ENCODE results near the gene BICDL1.
"Not testable (repeated sequence)": the region's sequence is repeated elsewhere in the genome, so short reads cannot be mapped to it uniquely, and the experiment has no call there.

Gene BICDL1

DNA sequence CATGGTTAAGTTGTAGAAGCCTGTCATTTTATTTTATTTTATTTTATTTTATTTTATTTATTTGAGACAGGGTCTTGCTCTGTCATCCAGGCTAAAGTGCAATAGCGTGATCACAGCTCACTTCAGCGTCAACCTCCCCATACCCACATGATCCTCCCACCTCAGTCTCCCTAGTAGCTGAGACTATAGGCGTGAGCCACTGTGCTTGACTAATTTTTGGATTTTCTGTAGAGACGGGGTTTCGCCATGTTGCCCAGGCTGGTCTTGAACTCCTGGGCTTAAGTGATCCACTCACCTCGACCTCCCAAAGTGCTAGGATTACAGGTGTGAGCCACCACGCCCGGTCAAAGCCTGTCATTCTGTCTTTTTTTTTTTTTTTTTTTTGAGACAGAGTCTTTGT, 8.3 kb upstream of the BICDL1 start:
- H3K9ac ChIP-seq (ENCODE audit: low read length); H3K4me1 ChIP-seq (ENCODE audit: insufficient read depth, low read length); H3K27ac ChIP-seq (ENCODE audit: low read depth, low read length); H3K4me3 ChIP-seq (ENCODE audit: low read depth in 1 of 2, low read length in 2 of 2); H3K36me3 ChIP-seq (ENCODE audit: insufficient read depth, low read length); H3K9me3 ChIP-seq (ENCODE audit: low read length): not testable (repeated sequence)
- peaks cover 0 to 12% of the 10 kb centered on the region in 2 donors for H3K27me3 ChIP-seq (ENCODE audit: control insufficient read depth in 1 of 2, insufficient read depth in 2 of 2, low read length in 2 of 2)

DNA sequence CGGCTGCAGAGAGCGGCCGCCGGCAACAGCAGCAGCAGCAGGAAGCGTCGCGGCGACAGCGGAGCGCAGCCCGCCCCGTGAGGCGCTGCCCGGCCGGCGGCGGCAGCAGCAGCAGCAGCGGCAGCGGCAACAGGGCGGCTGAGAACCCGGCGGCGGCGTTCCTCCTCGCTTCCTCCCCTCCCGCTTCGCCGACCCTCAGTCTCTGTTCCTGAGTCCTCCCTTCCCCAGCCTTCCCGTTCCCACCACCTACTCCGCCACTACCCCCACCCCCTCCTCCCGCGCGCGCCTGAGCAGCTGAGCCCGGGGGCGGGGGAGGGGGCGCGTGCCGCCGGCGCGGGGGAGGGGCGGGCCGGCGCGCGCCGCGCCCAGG, 310 bp downstream of the BICDL1 start:
- no peaks in the 10 kb centered on the region for H3K9me3 ChIP-seq (ENCODE audit: low read length)
- peaks cover 7 to 37% of the 10 kb centered on the region in 2 donors for H3K27me3 ChIP-seq (ENCODE audit: control insufficient read depth in 1 of 2, insufficient read depth in 2 of 2, low read length in 2 of 2)
- no peak overlapping the region for H3K27ac ChIP-seq (ENCODE audit: low read depth, low read length)
- peaks cover 6% of the 10 kb centered on the region for H3K4me1 ChIP-seq (ENCODE audit: insufficient read depth, low read length)
- no peak overlapping the region for H3K9ac ChIP-seq (ENCODE audit: low read length)
- H3K36me3 ChIP-seq (ENCODE audit: insufficient read depth, low read length): no peaks in the 10 kb centered on the region
- peak overlapping the region in 1 of 2 donors; percentile 24 for H3K4me3 ChIP-seq (ENCODE audit: low read depth in 1 of 2, low read length in 2 of 2)

DNA sequence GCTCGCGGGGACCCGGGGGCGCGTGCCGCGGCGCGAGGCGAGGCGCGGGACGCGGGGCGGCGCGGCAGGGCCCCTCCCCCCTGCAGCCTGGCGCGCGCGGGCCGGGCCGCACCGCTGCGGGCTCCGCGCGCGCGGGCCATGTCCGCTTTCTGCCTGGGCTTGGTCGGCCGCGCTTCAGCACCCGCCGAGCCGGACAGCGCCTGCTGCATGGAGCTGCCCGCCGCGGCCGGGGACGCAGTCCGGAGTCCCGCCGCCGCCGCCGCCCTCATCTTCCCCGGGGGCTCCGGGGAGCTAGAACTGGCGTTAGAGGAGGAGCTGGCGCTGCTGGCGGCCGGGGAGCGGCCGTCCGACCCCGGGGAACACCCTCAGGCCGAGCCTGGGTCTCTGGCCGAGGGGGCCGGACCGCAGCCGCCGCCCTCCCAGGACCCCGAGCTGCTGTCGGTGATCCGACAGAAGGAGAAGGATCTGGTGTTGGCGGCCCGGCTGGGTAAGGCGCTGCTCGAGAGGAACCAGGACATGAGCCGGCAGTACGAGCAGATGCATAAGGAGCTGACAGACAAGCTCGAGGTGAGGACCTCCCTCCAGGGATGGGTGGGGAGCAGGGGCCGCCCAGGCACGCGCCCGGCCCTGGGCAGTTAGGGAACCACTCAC, 820 bp downstream of the BICDL1 start:
- Histone ChIP-seq H3K9me3 (ENCODE audit: low read length) (no peaks in the 10 kb centered on the region), H3K4me1 (ENCODE audit: insufficient read depth, low read length) (peaks cover 6% of the 10 kb centered on the region), H3K4me3 (ENCODE audit: low read depth in 1 of 2, low read length in 2 of 2) (no peak overlapping the region), H3K9ac (ENCODE audit: low read length) (no peak overlapping the region), H3K27me3 (ENCODE audit: control insufficient read depth in 1 of 2, insufficient read depth in 2 of 2, low read length in 2 of 2) (peaks cover 7 to 37% of the 10 kb centered on the region in 2 donors), H3K27ac (ENCODE audit: low read depth, low read length) (no peak overlapping the region), H3K36me3 (ENCODE audit: insufficient read depth, low read length) (no peaks in the 10 kb centered on the region)

DNA sequence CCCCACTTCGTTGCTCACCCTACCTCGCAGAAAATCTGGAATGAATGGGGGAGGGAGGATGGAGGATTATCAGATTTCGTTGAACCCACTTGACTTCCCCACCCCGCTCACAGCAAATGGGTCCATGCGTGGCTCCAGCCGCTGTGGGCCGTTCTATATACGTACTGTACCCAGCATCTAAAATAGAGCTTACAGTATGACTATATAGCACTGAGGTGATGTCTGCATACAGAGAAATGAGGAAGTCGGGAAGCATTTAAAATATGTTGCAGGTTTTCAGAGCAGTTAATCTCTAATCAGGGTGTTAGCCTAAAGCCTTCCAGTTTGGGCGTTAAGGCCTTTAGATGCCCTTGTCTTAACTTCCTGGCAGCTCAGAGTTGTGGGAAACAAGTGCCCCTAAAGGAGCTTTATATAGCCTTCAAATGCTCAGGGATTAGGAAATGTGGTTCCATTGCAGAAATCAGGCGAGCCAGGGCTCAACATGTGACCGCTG, 1.4 kb downstream of the BICDL1 start:
- Histone ChIP-seq H3K27ac (ENCODE audit: low read depth, low read length) (no peak overlapping the region), H3K36me3 (ENCODE audit: insufficient read depth, low read length) (no peaks in the 10 kb centered on the region), H3K4me3 (ENCODE audit: low read depth in 1 of 2, low read length in 2 of 2) (no peak overlapping the region), H3K9ac (ENCODE audit: low read length) (no peak overlapping the region), H3K4me1 (ENCODE audit: insufficient read depth, low read length) (peaks cover 6% of the 10 kb centered on the region), H3K9me3 (ENCODE audit: low read length) (no peaks in the 10 kb centered on the region), H3K27me3 (ENCODE audit: control insufficient read depth in 1 of 2, insufficient read depth in 2 of 2, low read length in 2 of 2) (peaks cover 7 to 37% of the 10 kb centered on the region in 2 donors)

- no peak overlapping the region for H3K9ac ChIP-seq (ENCODE audit: low read length)
- no peaks in the 10 kb centered on the region for H3K36me3 ChIP-seq (ENCODE audit: insufficient read depth, low read length)
- no peak overlapping the region for H3K27ac ChIP-seq (ENCODE audit: low read depth, low read length)
- H3K27me3 ChIP-seq (ENCODE audit: control insufficient read depth in 1 of 2, insufficient read depth in 2 of 2, low read length in 2 of 2): peaks cover 7 to 24% of the 10 kb centered on the region in 2 donors
- no peaks in the 10 kb centered on the region for H3K9me3 ChIP-seq (ENCODE audit: low read length)
- H3K4me3 ChIP-seq (ENCODE audit: low read depth in 1 of 2, low read length in 2 of 2): no peak overlapping the region
- H3K4me1 ChIP-seq (ENCODE audit: insufficient read depth, low read length): peaks cover 6% of the 10 kb centered on the region
These were observed 3.2 kb downstream of the BICDL1 start for GRCh38 chr12:119992129-119992705.

GRCh38 chr12:119994892-119995658, 6.0 kb downstream of the BICDL1 start:
- Histone ChIP-seq H3K9me3 (ENCODE audit: low read length) (no peaks in the 10 kb centered on the region), H3K9ac (ENCODE audit: low read length) (no peak overlapping the region), H3K4me3 (ENCODE audit: low read depth in 1 of 2, low read length in 2 of 2) (no peak overlapping the region), H3K36me3 (ENCODE audit: insufficient read depth, low read length) (no peaks in the 10 kb centered on the region), H3K4me1 (ENCODE audit: insufficient read depth, low read length) (no peaks in the 10 kb centered on the region), H3K27ac (ENCODE audit: low read depth, low read length) (no peak overlapping the region), H3K27me3 (ENCODE audit: control insufficient read depth in 1 of 2, insufficient read depth in 2 of 2, low read length in 2 of 2) (peaks cover 7 to 11% of the 10 kb centered on the region in 2 donors)

GRCh38 chr12:119996417-119996816, 7.4 kb downstream of the BICDL1 start:
- H3K4me3 ChIP-seq (ENCODE audit: low read depth in 1 of 2, low read length in 2 of 2): no peak overlapping the region
- H3K4me1 ChIP-seq (ENCODE audit: insufficient read depth, low read length): no peaks in the 10 kb centered on the region

GRCh38 chr12:119998471-119999245, 9.6 kb downstream of the BICDL1 start:
- no peak overlapping the region for H3K27ac ChIP-seq (ENCODE audit: low read depth, low read length)
- no peaks in the 10 kb centered on the region for H3K27me3 ChIP-seq (ENCODE audit: control insufficient read depth in 1 of 2, insufficient read depth in 2 of 2, low read length in 2 of 2)
- no peaks in the 10 kb centered on the region for H3K9me3 ChIP-seq (ENCODE audit: low read length)
- no peaks in the 10 kb centered on the region for H3K36me3 ChIP-seq (ENCODE audit: insufficient read depth, low read length)
- no peaks in the 10 kb centered on the region for H3K4me1 ChIP-seq (ENCODE audit: insufficient read depth, low read length)
- no peak overlapping the region for H3K9ac ChIP-seq (ENCODE audit: low read length)
- no peak overlapping the region for H3K4me3 ChIP-seq (ENCODE audit: low read depth in 1 of 2, low read length in 2 of 2)

More at GRCh38 chr12:119996417-119996816, 7.4 kb downstream of the BICDL1 start:
- Histone ChIP-seq H3K27me3 (ENCODE audit: control insufficient read depth in 1 of 2, insufficient read depth in 2 of 2, low read length in 2 of 2) (peaks cover 0 to under 1% of the 10 kb centered on the region in 2 donors), H3K36me3 (ENCODE audit: insufficient read depth, low read length) (no peaks in the 10 kb centered on the region), H3K9me3 (ENCODE audit: low read length) (no peaks in the 10 kb centered on the region), H3K9ac (ENCODE audit: low read length) (no peak overlapping the region), H3K27ac (ENCODE audit: low read depth, low read length) (no peak overlapping the region)

GRCh38 chr12:120000556-120000955, 11.5 kb downstream of the BICDL1 start:
- Histone ChIP-seq H3K36me3 (ENCODE audit: insufficient read depth, low read length) (no peaks in the 10 kb centered on the region), H3K9me3 (ENCODE audit: low read length) (no peaks in the 10 kb centered on the region), H3K27me3 (ENCODE audit: control insufficient read depth in 1 of 2, insufficient read depth in 2 of 2, low read length in 2 of 2) (no peaks in the 10 kb centered on the region), H3K27ac (ENCODE audit: low read depth, low read length) (no peak overlapping the region), H3K4me3 (ENCODE audit: low read depth in 1 of 2, low read length in 2 of 2) (no peak overlapping the region), H3K4me1 (ENCODE audit: insufficient read depth, low read length) (no peaks in the 10 kb centered on the region), H3K9ac (ENCODE audit: low read length) (no peak overlapping the region)

DNA sequence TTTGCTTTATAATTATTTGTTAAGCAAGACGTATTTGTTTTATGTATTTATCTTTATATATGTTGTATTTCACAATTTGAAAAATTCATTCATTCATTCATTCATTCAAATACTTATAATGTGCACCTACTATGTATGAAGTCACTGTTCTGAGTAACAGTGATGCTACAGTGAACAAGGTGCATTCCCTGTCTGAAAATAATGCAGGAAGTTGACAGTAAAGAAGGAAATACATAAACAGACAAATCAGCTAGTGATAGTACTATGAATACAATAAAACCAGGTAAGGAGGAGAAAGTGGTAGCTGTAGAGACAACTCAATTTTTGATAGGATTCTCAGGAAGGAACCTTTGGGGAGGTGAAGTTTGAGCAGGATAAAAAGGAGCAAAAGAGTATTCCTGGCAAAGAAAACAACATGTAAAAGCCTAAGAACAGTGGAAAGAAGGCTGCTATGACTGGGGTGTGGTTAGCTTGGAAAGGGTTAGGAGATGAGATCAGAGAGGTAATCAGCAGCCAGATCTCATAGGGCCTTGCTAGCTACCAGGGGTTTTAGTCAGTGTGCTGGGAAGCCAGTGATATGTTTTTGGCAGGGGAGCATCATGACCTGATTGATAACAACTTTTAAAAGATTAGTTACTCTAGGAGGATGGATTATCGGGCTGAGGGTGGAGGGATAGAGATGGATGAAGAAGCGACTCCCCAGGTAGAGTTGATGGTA, 17.4 kb downstream of the BICDL1 start:
- no peak overlapping the region for H3K27ac ChIP-seq (ENCODE audit: low read depth, low read length)
- no peak overlapping the region for H3K4me3 ChIP-seq (ENCODE audit: low read depth in 1 of 2, low read length in 2 of 2)
- no peak overlapping the region for H3K9ac ChIP-seq (ENCODE audit: low read length)
- no peaks in the 10 kb centered on the region for H3K9me3 ChIP-seq (ENCODE audit: low read length)
- H3K36me3 ChIP-seq (ENCODE audit: insufficient read depth, low read length): no peaks in the 10 kb centered on the region
- H3K4me1 ChIP-seq (ENCODE audit: insufficient read depth, low read length): no peaks in the 10 kb centered on the region
- H3K27me3 ChIP-seq (ENCODE audit: control insufficient read depth in 1 of 2, insufficient read depth in 2 of 2, low read length in 2 of 2): no peaks in the 10 kb centered on the region
